IPS DF 6.9 (cell line): ENCODE measurements around the gene FAM107B.
"Not testable (repeated sequence)": the region's sequence is repeated elsewhere in the genome, so short reads cannot be mapped to it uniquely, and the experiment has no call there.

Experiments
- DNase-seq: peaks from one replicate; pipeline ENCODE4 v3.0.0-alpha.2; 2013; ENCODE audit warnings: low read depth, low spot score
- H3K27ac ChIP-seq: one replicate; pipeline ENCODE4 v1.5.1; 2013; ENCODE audit warnings: low read length, control low read depth
- H3K27me3 ChIP-seq: 2 replicates; pipeline ENCODE4 v1.6.1; 2013; ENCODE audit warnings: mild to moderate bottlenecking, low read length; ENCODE audit not compliant: control insufficient read depth, insufficient read depth
- H3K36me3 ChIP-seq: 2 replicates; pipeline ENCODE4 v1.6.1; 2013; ENCODE audit warnings: low read length; ENCODE audit not compliant: control insufficient read depth, insufficient read depth
- H3K4me1 ChIP-seq: 2 replicates; pipeline ENCODE4 v1.6.1; 2013; ENCODE audit warnings: low read length; ENCODE audit not compliant: control insufficient read depth, insufficient read depth
- H3K4me3 ChIP-seq: 2 replicates; pipeline ENCODE4 v1.5.1; 2013; ENCODE audit warnings: mild to moderate bottlenecking, low read length
- H3K9me3 ChIP-seq: 2 replicates; pipeline ENCODE4 v1.6.1; 2013; ENCODE audit warnings: low read length, inconsistent platforms; ENCODE audit not compliant: control insufficient read depth, insufficient read depth
- WGBS: extraction: QIAGEN DNeasy Blood & Tissue Kit; methylation state at CpG from one replicate; pipeline ENCODE4 v1.1.7; 2013; ENCODE audit warnings: mixed read lengths, missing lambda C conversion rate; ENCODE audit not compliant: insufficient read length, insufficient coverage; 5-methylcytosine and 5-hydroxymethylcytosine counted together

The FAM107B gene

GRCh38 chr10:14696821-14697220 is 77.9 kb downstream of the FAM107B start:
- Histone ChIP-seq H3K27ac (no peak overlapping the region), H3K4me1 (no peaks in the 10 kb centered on the region), H3K27me3 (no peaks in the 10 kb centered on the region), H3K36me3 (no peaks in the 10 kb centered on the region), H3K9me3 (no peaks in the 10 kb centered on the region), H3K4me3 (no peak overlapping the region)
- DNase-seq, result no peak
- WGBS, result no CpG with 5 or more reads among the region's 5 CpGs

DNA sequence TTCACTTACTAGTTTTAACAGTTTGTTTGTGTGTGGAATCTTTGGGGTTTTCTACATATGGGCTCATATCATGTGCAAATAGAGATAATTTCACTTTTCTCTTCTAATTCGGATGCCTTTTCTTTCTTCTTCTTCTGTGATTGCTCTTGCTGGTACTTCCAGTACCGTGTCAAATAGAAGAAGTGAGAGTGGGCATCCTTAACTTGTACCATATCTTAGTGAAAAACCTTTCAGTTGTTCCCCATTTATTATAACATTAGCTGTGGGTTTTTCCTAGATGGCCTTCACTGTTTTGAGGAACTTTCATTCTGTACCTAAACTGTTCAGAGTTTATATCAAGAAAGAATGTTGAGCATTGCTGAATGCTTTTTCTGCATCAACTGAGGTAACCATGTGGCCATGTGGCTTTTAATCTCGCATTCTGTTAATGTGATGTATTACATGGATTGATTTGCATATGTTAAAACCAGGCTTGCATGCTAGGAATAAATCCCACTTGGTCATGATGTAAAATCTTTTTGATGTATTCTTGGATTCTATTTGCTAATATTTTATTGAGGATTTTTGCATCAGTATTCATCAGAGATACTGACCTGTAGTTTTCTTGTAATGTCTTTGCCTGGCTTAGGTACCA is 78.7 kb downstream of the FAM107B start:
- H3K4me3 ChIP-seq, result no peak overlapping the region
- H3K27ac ChIP-seq, result no peak overlapping the region
- H3K4me1 ChIP-seq, result no peaks in the 10 kb centered on the region
- DNase-seq, result no peak
- H3K9me3 ChIP-seq, result no peaks in the 10 kb centered on the region
- no CpG with 5 or more reads among the region's 3 CpGs for WGBS
- H3K27me3 ChIP-seq, result no peaks in the 10 kb centered on the region
- H3K36me3 ChIP-seq, result no peaks in the 10 kb centered on the region

DNA sequence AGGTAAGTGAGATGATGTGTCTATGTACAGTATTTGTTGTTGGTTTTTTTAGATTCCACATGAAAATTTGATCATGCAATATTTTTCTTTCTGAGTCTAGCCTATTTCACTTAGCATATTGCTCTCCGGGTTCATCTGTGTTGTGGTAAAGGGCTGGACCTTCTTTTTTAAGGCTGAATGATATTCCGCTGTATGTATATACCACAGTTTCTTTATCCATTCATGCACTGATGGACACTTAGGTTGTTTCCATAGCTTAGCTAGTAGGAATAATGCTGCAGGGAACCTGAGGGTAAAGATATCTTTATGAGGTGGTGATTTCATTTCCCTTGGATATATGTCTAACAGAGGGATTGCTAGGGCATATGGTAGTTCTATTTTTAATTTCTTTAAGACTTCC is 80.8 kb downstream of the FAM107B start:
- Histone ChIP-seq H3K36me3 (no peaks in the 10 kb centered on the region), H3K4me1 (no peaks in the 10 kb centered on the region), H3K27me3 (no peaks in the 10 kb centered on the region), H3K9me3 (no peaks in the 10 kb centered on the region), H3K4me3 (no peak overlapping the region), H3K27ac (no peak overlapping the region)
- WGBS, result no CpG with 5 or more reads among the region's 2 CpGs
- DNase-seq, result no peak

GRCh38 chr10:14692344-14693076 is 82.2 kb downstream of the FAM107B start:
- no peaks in the 10 kb centered on the region for H3K36me3 ChIP-seq
- no peaks in the 10 kb centered on the region for H3K4me1 ChIP-seq
- H3K27ac ChIP-seq, result no peak overlapping the region
- H3K27me3 ChIP-seq, result no peaks in the 10 kb centered on the region
- H3K9me3 ChIP-seq, result no peaks in the 10 kb centered on the region
- DNase-seq, result no peak
- H3K4me3 ChIP-seq, result no peak overlapping the region
- no CpG with 5 or more reads among the region's 16 CpGs for WGBS

DNA sequence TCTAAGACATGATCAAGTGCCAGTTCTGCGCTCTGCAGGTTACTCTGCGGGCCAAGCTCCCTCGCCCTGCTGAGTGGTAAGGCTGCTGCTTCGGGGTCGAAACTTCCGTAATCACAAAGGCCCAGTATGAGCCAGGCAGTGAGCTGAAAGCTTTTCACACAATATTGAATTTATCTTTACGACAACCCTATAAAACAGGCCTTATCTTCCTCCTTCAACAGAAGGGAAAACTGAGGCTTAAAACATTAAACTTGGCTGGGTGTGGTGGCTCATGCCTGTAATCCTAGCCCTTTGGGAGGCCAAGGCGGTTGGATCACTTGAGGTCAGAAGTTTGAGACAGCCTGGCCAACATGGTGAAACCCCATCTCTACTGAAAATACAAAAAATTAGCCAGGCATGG is 83.3 kb downstream of the FAM107B start:
- Histone ChIP-seq H3K4me1 (no peaks in the 10 kb centered on the region), H3K27me3 (no peaks in the 10 kb centered on the region), H3K36me3 (no peaks in the 10 kb centered on the region), H3K9me3 (no peaks in the 10 kb centered on the region), H3K4me3 (no peak overlapping the region), H3K27ac (no peak overlapping the region)
- DNase-seq, result no peak
- no CpG with 5 or more reads among the region's 8 CpGs for WGBS

- DNase-seq, result no peak
- Histone ChIP-seq H3K4me3 (no peak overlapping the region), H3K4me1 (no peaks in the 10 kb centered on the region), H3K9me3 (no peaks in the 10 kb centered on the region), H3K27me3 (no peaks in the 10 kb centered on the region), H3K36me3 (no peaks in the 10 kb centered on the region), H3K27ac (no peak overlapping the region)
- WGBS, result no CpG with 5 or more reads among the region's 5 CpGs
Observed at GRCh38 chr10:14688606-14689005, 86.1 kb downstream of the FAM107B start.

DNA sequence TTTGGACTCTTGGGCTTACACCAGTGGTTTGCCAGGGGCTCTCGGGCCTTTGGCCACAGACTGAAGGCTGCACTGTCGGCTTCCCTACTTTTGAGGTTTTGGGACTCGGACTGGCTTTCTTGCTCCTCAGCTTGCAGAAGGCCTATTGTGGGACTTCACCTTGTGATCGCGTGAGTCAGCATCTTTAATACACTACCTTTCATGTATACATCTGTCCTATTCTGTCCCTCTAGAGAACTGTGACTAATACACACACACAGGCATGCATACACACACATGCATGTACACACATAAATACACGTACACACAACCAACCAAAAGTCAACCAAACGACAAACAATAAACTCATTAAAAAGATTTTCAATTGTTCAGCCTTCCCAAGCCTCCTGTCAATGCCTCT is 86.5 kb downstream of the FAM107B start:
- DNase-seq, H3K4me1 ChIP-seq, H3K9me3 ChIP-seq, H3K27ac ChIP-seq, H3K36me3 ChIP-seq, H3K27me3 ChIP-seq, H3K4me3 ChIP-seq: not testable (repeated sequence)
- WGBS, result 100% methylated on average over 2 of the region's 7 CpGs

GRCh38 chr10:14687340-14687739 is 87.4 kb downstream of the FAM107B start:
- H3K4me1 ChIP-seq, result no peaks in the 10 kb centered on the region

DNA sequence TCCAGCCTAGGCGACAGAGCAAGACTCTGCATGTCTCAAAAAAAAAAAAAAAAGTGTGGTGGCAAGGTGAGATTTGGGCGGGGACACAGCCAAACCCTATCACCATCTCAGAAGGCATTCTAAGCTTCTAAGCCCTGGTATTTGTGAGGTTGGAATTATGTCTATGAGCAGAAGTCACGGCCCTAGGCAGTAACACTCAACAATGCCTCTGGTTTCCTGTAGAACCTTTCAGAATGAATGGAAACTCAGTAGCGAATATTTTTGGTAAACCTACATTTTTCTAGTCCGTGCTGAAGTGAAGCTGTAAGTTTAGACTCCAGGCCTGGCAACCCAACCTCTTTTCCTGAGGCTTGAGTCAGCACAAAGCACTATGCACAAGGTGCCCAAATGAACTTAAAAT is 88.3 kb downstream of the FAM107B start:
- Histone ChIP-seq H3K27me3 (no peaks in the 10 kb centered on the region), H3K27ac (no peak overlapping the region), H3K9me3 (no peaks in the 10 kb centered on the region), H3K4me1 (no peaks in the 10 kb centered on the region), H3K36me3 (no peaks in the 10 kb centered on the region), H3K4me3 (no peak overlapping the region)
- no CpG with 5 or more reads among the region's 5 CpGs for WGBS
- no peak for DNase-seq

More at GRCh38 chr10:14687340-14687739, 87.4 kb downstream of the FAM107B start:
- Histone ChIP-seq H3K9me3 (no peaks in the 10 kb centered on the region), H3K27ac (no peak overlapping the region), H3K4me3 (no peak overlapping the region), H3K27me3 (no peaks in the 10 kb centered on the region), H3K36me3 (no peaks in the 10 kb centered on the region)
- no CpG with 5 or more reads among the region's 1 CpG for WGBS
- DNase-seq, result no peak

DNA sequence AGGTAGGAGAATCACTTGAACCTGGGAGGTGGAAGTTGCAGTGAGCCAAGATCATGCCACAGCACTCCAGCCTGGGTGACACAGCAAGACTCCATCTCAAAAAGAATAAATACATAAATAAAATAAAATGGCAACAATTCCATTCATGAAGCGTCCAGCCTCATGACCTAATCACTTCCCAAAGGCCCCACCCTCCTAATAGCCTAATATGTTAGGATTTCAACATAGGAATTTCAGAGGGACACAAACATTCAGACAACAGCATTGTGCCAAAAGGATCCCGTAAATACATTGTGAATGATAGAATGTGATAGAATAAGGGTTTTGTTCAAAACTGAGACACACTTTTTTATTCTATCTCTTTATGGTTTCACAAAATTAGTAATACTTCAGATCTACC is 90.3 kb downstream of the FAM107B start:
- H3K9me3 ChIP-seq, result no peaks in the 10 kb centered on the region
- H3K36me3 ChIP-seq, result no peaks in the 10 kb centered on the region
- no peaks in the 10 kb centered on the region for H3K27me3 ChIP-seq
- no peaks in the 10 kb centered on the region for H3K4me1 ChIP-seq
- no peak overlapping the region for H3K4me3 ChIP-seq
- no peak for DNase-seq
- no CpG with 5 or more reads among the region's 2 CpGs for WGBS
- no peak overlapping the region for H3K27ac ChIP-seq

DNA sequence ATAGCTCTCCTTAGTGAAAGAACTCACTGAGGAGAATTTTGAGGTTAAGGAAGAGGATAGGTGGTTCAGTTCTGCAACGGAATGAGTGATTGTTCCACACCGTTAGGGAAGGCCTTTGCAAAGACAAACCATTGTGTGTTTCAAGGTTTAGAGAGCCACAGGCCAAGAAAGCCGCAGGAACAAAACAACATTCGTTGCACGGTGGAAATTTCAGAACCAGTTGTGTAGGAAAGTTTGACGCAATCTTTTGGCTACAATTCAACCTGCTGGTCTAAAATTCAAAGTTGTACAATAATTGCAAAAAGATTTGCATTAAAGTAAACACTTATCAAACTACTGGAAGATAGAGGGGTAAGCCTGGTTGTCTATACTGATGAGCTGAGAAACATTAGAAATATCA is 91.4 kb downstream of the FAM107B start:
- no peak overlapping the region for H3K4me3 ChIP-seq
- H3K4me1 ChIP-seq, result no peaks in the 10 kb centered on the region
- no peaks in the 10 kb centered on the region for H3K9me3 ChIP-seq
- no peak overlapping the region for H3K27ac ChIP-seq
- no CpG with 5 or more reads among the region's 6 CpGs for WGBS
- DNase-seq, result no peak
- H3K36me3 ChIP-seq, result no peaks in the 10 kb centered on the region
- no peaks in the 10 kb centered on the region for H3K27me3 ChIP-seq
